IMR-90 (cell line): ENCODE measurements around the gene CCDC33.

Source experiments
- MAZ ChIP-seq: IDR thresholded peaks from 2 replicates; pipeline ENCODE4 v1.6.1; 2012; ENCODE audit warnings: low read depth, mild to moderate bottlenecking, low read length, improper control_type of control experiment, moderate library complexity, borderline replicate concordance
- RAD21 ChIP-seq: IDR thresholded peaks from 2 replicates; pipeline ENCODE4 v1.6.1; 2012; ENCODE audit warnings: low read length, improper control_type of control experiment

- TF ChIP-seq MAZ, result no peak
- TF ChIP-seq RAD21, result no peak
Measured at GRCh38 chr15:74330861-74331408, 94.8 kb downstream of the CCDC33 start.
